Inferior parietal cortex (tissue), 1 donor: ENCODE measurements around the gene DCLK1.

Source experiments
- DNase-seq: peaks from one replicate; pipeline ENCODE4 v3.0.0-alpha.2; 2016; ENCODE audit errors: extremely low spot score

The DCLK1 gene

GRCh38 chr13:35903075-35903474 is 228.1 kb downstream of the DCLK1 start:
- DNase-seq, result no peak

GRCh38 chr13:35898041-35898440 is 233.1 kb downstream of the DCLK1 start:
- no peak for DNase-seq

- DNase-seq, result no peak
Observed at GRCh38 chr13:35894636-35895035, 236.5 kb downstream of the DCLK1 start.

- no peak for DNase-seq
Observed at GRCh38 chr13:35892837-35893814, 238.1 kb downstream of the DCLK1 start.

- no peak for DNase-seq
Observed at GRCh38 chr13:35891507-35892441, 239.4 kb downstream of the DCLK1 start.

DNA sequence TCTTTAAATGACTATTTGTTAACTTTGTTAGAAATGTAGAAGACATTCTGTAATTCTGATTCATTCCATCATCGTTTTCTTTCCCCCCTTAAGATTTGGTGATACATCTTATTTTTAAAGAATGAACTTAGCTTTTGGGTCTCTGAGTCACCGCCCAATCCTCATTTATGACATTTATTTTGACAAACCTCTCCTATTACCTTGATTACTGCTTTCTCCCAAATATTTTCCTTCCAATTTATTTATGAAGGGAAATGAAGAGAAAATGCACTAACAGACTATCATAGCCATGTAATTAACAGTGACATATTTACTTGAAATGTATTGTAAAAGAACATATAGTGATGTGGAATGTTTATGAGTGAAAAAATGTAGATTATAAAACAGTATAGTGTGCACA is 241.6 kb downstream of the DCLK1 start:
- DNase-seq, result no peak

- no peak for DNase-seq
Observed at GRCh38 chr13:35888981-35889380, 242.2 kb downstream of the DCLK1 start.

- DNase-seq, result no peak
Observed at GRCh38 chr13:35888457-35888883, 242.7 kb downstream of the DCLK1 start.

GRCh38 chr13:35887115-35887666 is 244.0 kb downstream of the DCLK1 start:
- DNase-seq, result no peak

GRCh38 chr13:35886332-35887114 is 244.7 kb downstream of the DCLK1 start:
- no peak for DNase-seq

DNA sequence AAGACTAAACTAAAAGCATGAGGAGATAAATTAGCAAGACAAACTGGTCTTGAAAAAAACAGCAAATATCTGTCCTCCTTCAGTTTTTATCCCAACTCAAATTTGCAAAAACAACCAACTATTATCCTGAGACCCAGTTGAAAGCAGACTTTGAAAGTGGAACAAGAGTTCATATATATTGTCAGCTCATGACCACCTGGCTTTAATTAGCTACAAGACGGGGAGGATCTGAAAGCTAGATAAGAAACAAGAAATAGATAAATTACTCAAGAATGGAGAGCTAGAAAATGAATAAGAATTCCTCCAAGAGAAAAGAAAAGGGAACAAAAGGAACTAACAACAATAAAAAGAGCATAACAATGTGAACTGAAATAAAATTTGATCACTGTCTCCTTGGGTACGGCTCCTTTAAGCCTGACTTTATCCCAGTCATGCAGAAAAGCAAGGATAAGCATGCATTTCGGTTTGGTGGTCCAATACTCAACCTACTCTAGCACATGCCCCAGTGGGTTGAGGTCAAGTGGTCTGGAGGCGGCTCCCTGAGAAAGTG is 246.9 kb downstream of the DCLK1 start:
- no peak for DNase-seq

DNA sequence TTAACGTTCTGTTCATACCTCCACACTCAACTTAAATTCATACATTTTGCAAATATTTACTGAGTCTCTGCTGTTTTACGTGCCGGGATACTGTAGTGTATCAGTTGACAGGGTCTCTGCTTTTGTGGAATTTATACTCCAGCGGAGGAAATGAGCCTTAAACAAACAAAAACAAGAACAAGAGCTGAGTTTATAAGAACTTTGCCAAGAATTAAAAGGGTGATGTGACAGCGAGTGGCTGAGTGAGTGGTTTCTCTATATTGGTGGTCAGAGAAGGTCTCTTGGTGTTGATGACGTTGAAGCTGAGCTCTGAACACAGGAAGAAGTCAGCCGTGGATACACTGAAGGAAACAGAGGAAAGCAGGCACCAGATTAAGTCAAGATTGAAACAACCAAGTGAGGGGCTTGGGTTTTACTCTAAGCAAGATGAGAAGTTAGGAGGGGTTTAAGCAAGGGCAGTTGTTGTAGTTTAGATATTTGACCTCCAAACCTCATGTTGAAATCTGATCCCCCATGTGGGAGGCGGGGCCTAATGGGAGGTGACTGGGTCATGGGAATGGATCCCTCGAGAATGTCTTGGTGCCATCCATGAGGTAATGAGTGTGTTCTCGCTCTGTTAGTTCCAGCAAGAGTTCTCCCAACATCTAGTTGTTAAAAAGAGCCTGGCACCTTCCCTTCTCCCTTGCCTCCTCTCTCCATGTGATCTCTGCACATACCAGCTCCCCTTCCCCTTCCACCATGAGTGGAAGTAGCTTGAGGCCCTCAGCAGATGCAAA is 248.3 kb downstream of the DCLK1 start:
- DNase-seq, result no peak

DNA sequence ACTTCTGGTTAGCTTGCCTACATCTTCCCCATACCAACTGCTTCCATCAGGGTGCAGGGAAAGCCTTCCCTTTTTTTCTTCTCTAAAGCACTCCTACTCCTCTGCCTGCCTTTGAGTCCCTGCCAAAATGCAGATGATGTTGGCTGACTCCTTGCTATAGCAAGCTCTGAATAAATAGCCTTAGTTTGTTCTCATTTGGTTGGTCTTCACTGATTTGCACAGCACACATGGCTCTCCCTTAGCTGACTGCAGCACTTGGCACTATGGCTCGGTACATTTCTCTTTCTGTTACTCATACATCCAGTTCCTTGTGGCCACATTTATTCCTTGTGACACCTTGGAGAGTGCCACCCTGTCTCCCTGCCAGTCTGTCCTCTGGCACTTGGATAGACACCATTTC is 249.8 kb downstream of the DCLK1 start:
- peak; percentile 83 for DNase-seq

DNA sequence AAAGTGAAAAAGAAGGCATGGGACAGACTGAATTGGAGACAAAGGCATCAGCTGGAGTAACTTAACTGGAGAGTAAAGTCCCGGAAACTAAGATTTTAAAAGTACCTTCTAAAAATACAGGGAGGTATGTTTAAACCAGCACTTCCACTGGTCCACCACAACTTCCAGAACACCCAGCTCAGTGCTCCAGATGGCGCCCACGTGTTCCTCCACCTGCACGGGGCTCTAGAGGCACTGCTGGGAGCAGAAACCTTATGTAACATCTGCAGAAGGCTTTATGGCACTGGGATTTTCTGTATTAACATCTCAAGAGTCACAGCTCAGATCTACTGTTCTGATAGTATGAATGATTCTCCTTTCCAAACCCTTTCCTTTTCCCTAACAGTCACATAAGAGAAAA is 252.1 kb downstream of the DCLK1 start:
- no peak for DNase-seq

- no peak for DNase-seq
Observed at GRCh38 chr13:35876601-35877000, 254.6 kb downstream of the DCLK1 start.

GRCh38 chr13:35874704-35875103 is 256.5 kb downstream of the DCLK1 start:
- no peak for DNase-seq

- no peak for DNase-seq
Observed at GRCh38 chr13:35872369-35872768, 258.8 kb downstream of the DCLK1 start.

GRCh38 chr13:35871561-35871960 is 259.6 kb downstream of the DCLK1 start:
- no peak for DNase-seq

- DNase-seq, result no peak
Observed at GRCh38 chr13:35866801-35867200, 264.4 kb downstream of the DCLK1 start.
